Heart right ventricle (tissue), 16 donors: ENCODE results near the gene PTPRD. TPM values are rescaled to one million over a fixed set of nuclear protein-coding genes. Genes with fewer than 3 reads are reported as not detected.

Experiments
- ATAC-seq, 8 donors: fragments of 200-7000 bp; cut with Tn5 transposase; one replicate each; pipeline ENCODE4 v1.9.1; 2020; ENCODE audit warnings: mild to moderate bottlenecking in 8 of 8, moderate library complexity in 8 of 8, moderate number of reproducible peaks in 1 of 8
- DNase-seq, 2 donors: peaks; one replicate each; pipeline ENCODE4 v3.0.0-alpha.2; 2020
- H3K27ac ChIP-seq, 10 donors: fragments of 200-600 bp; sonication (generic) in 2 of 10; one replicate each; pipeline versions ENCODE4 v1.5.0 to v1.8.0; 2020 to 2022; ENCODE audit warnings: mild to moderate bottlenecking in 3 of 10
- H3K27me3 ChIP-seq, 7 donors: fragments of 200-600 bp; one replicate each; pipeline ENCODE4 v1.8.0; 2021 to 2022; ENCODE audit warnings: mild to moderate bottlenecking in 2 of 7
- H3K36me3 ChIP-seq, 9 donors: fragments of 200-600 bp; sonication (generic) in 1 of 9; one replicate each; pipeline versions ENCODE4 v1.5.0 to v1.8.0; 2020 to 2022; ENCODE audit warnings: mild to moderate bottlenecking in 2 of 9
- H3K4me1 ChIP-seq, 9 donors: fragments of 200-600 bp; sonication (generic) in 1 of 9; one replicate each; pipeline versions ENCODE4 v1.5.0 to v1.8.0; 2020 to 2022; ENCODE audit warnings: mild to moderate bottlenecking in 4 of 9
- H3K4me3 ChIP-seq, 10 donors: fragments of 200-600 bp; sonication (generic) in 2 of 10; one replicate each; pipeline versions ENCODE4 v1.5.0 to v1.8.0; 2020 to 2022; ENCODE audit warnings: mild to moderate bottlenecking in 7 of 10, moderate library complexity in 2 of 10
- H3K9me3 ChIP-seq, 11 donors: fragments of 200-600 bp in 10 of 11; sonication (generic) in 2 of 11; one replicate each; pipeline versions ENCODE4 v1.5.0 to v1.8.0; 2013 to 2022; ENCODE audit warnings: mild to moderate bottlenecking in 2 of 11, control low read depth in 1 of 11, moderate library complexity in 1 of 11
- CTCF ChIP-seq, 9 donors: fragments of 200-600 bp; sonication (generic) in 2 of 9; IDR thresholded peaks; one replicate each; pipeline versions ENCODE4 v1.5.0 to v1.8.0; 2021 to 2022; ENCODE audit warnings: antibody characterized with exemption in 9 of 9, mild to moderate bottlenecking in 5 of 9, moderate library complexity in 1 of 9
- WGBS, 2 donors: extraction: QIAGEN DNeasy Blood & Tissue Kit; methylation state at CpG; one replicate each; pipeline ENCODE4 v1.1.7; 2013; ENCODE audit warnings: inconsistent platforms in 1 of 2; 5-methylcytosine and 5-hydroxymethylcytosine counted together
- intact Hi-C, 10 donors: fragments of 100-400 bp; cut with DNase I; formaldehyde crosslinking; loops; one replicate each; pipeline versions ENCODE4 v1.11.1 to v1.14.2; 2022
- polyA plus RNA-seq, 2 donors: library from polyadenylated mRNA; stranded (reverse); fragments of 200-250 nt; gene quantifications; one replicate each; pipeline ENCODE4 v1.2.3, GENCODE V29; 2013
- total RNA-seq, 10 donors: library from RNA; stranded (reverse); fragmentation: NEBNext Ultra II Directional in 3 of 10; extraction: Animal tissue kit (Norgen Biotek cat#: 25700) in 3 of 10; gene quantifications; one replicate each; pipeline versions ENCODE4 v1.2.1 to v1.2.4, GENCODE V29; 2021 to 2023
- donor health status: Arrhythmogenic right ventricular cardiomyopathy.
- donor health status: ischemic (EF 13 %, LVEDD 7.1; RV severe dilation, severe dysfunction).
- donor health status: healthy with polysubstance abuse.
- donor health status: DM: no; HTN: yes; CAD: no.
- donor health status: DM: no; HTN: no; CAD: no.
- donor health status: ischemic (EF 25% LVEDD 6.9; RV normal size, moderate dysfunction).
- donor health status: ischemic (EF 25% LVEDD 5.7; RV mildly dilated, moderate dysfunction).
- donor health status: healthy.
- donor health status: DM: yes; HTN: yes; CAD: no.
- donor health status: Ischemic cardiomyopathy.
- donor health status: ischemic (EF 35%, LVEDD 5.7; RV mildly dilated, moderate dysfunction).
- donor health status: nonischemic (EF 11% LVEDD 7.7; RV severe dilation, severe dysfunction).
- donor health status: DM: yes; HTN: yes; CAD: no.
- donor health status: PGD.
- donor health status: ischemic (EF 29% LVEDD 5.4; RV normal size, mild dysfunction).
- donor health status: nonischemic (EF 23%, LVEDD 6.1; RV moderate dilation, normal function).

Gene PTPRD
- total and polyA plus RNA-seq, 12 donors, result 1.4 to 25.2 (median 13.0) TPM

DNA sequence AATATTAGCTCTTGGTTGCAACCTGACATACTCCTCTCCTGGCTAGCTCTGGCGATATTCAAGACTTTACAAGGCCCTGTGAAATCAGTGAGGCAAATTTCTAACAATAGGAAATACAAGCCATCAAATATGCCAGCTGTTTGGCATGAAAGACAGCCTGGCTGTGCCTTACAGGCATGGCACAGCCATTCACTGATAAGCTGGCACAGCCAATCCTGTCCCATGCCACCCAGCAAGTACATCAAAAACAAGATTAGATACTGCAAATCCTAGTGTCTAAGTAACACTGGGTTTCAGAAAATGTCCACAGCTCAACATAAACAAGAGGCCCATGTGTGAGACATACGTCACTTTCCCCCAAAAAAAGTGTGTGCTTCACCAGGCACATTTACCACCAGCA is 1767.4 kb downstream of the PTPRD start:
- Histone ChIP-seq H3K9me3 (no peaks in the 10 kb centered on the region), H3K4me3 (no peak overlapping the region), H3K27ac (peak overlapping the region in 5 of 10 donors; percentile 31 to 69 (median 58)), H3K4me1 (peaks cover 0 to 17% (median 0%) of the 10 kb centered on the region in 9 donors), H3K36me3 (no peaks in the 10 kb centered on the region), H3K27me3 (no peaks in the 10 kb centered on the region)
- DNase-seq, result peak; percentile 23 to 47
- 34 to 37% methylated on average over 2 of the region's 2 CpGs for WGBS, 2 donors
- no peak for TF ChIP-seq CTCF (IDR thresholded peaks at IDR 0.05)
- intact Hi-C loops, result no loop called here
- ATAC-seq, result peak; percentile 82 to 98 (median 94)

GRCh38 chr9:8844549-8844948 is 1768.3 kb downstream of the PTPRD start:
- no peak for TF ChIP-seq CTCF (IDR thresholded peaks at IDR 0.05)
- H3K9me3 ChIP-seq, result no peaks in the 10 kb centered on the region
- H3K4me3 ChIP-seq, result no peak overlapping the region
- DNase-seq (no peak), ATAC-seq (no peak)
- peak overlapping the region in 4 of 10 donors; percentile 32 to 69 (median 58) for H3K27ac ChIP-seq
- peaks cover 0 to 17% (median 0%) of the 10 kb centered on the region in 9 donors for H3K4me1 ChIP-seq
- intact Hi-C loops, result no loop called here
- H3K36me3 ChIP-seq, result no peaks in the 10 kb centered on the region
- no peaks in the 10 kb centered on the region for H3K27me3 ChIP-seq

GRCh38 chr9:8842402-8843193 is 1770.2 kb downstream of the PTPRD start:
- Histone ChIP-seq H3K9me3 (no peaks in the 10 kb centered on the region), H3K27ac (no peak overlapping the region), H3K4me3 (no peak overlapping the region), H3K27me3 (no peaks in the 10 kb centered on the region), H3K36me3 (no peaks in the 10 kb centered on the region), H3K4me1 (peaks cover 0 to 17% (median 0%) of the 10 kb centered on the region in 9 donors)
- TF ChIP-seq CTCF (IDR thresholded peaks at IDR 0.05), result no peak
- 88 to 91% methylated on average over 5 of the region's 5 CpGs for WGBS, 2 donors
- intact Hi-C loops, result no loop called here
- DNase-seq, result no peak
- no peak for ATAC-seq

DNA sequence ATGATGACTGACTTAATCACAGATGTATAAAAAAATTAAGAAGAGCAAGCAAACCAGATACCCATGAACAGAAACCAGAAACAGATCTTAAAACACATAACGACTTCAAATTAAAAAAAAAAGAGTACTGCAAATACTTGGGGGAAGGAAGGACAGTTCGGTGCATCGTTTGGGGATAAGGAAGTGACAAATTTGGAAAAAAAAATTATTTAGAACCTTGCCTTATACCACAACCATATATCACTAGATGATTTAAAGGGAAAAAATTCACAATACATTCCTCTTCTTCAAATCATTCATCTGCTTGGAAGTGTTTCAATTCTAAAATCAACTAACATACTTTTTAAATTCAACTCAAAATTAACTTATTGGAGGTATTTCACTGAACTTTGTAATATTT is 1774.7 kb downstream of the PTPRD start:
- peaks cover 0 to 3% (median 0%) of the 10 kb centered on the region in 9 donors for H3K4me1 ChIP-seq
- TF ChIP-seq CTCF (IDR thresholded peaks at IDR 0.05), result no peak
- intact Hi-C loops, result no loop called here

More for the DNA sequence above, 1774.7 kb downstream of the PTPRD start:
- Histone ChIP-seq H3K36me3 (no peaks in the 10 kb centered on the region), H3K27ac (no peak overlapping the region), H3K27me3 (no peaks in the 10 kb centered on the region), H3K9me3 (no peaks in the 10 kb centered on the region), H3K4me3 (no peak overlapping the region)
- ATAC-seq (no peak), DNase-seq (no peak)
- 86 to 91% methylated on average over 3 of the region's 3 CpGs for WGBS, 2 donors
